NT2/D1 (cell line): ENCODE data around the gene APBA1.

Source experiments
- DNase-seq: peaks from one replicate; pipeline ENCODE4 v3.0.0-alpha.2; 2011; ENCODE audit warnings: low read depth, low spot score
- H3K27me3 ChIP-seq: 2 replicates; pipeline ENCODE4 v1.6.0; 2011; ENCODE audit warnings: mild to moderate bottlenecking; ENCODE audit not compliant: insufficient read length, insufficient read depth
- H3K36me3 ChIP-seq: 2 replicates; pipeline ENCODE4 v1.6.1; 2011; ENCODE audit warnings: mild to moderate bottlenecking, low read length, mixed read lengths; ENCODE audit not compliant: insufficient read depth, insufficient read length
- H3K4me1 ChIP-seq: 2 replicates; pipeline ENCODE4 v1.5.1; 2011; ENCODE audit not compliant: insufficient read depth, insufficient read length
- H3K4me3 ChIP-seq: 2 replicates; pipeline ENCODE4 v1.5.1; 2011; ENCODE audit warnings: low read depth; ENCODE audit not compliant: insufficient read length
- H3K9ac ChIP-seq: 2 replicates; pipeline ENCODE4 v1.6.0; 2011; ENCODE audit warnings: low read depth; ENCODE audit not compliant: insufficient read length
- H3K9me3 ChIP-seq: 2 replicates; pipeline ENCODE4 v1.5.1; 2011; ENCODE audit warnings: mild to moderate bottlenecking, low read length; ENCODE audit not compliant: insufficient read depth
- SUZ12 ChIP-seq: IDR thresholded peaks from 2 replicates; pipeline ENCODE4 v1.6.1; 2011; ENCODE audit not compliant: insufficient read length, insufficient read depth; ENCODE audit errors: extremely low read depth
- YY1 ChIP-seq: IDR thresholded peaks from 2 replicates; pipeline ENCODE4 v1.6.1; 2011; ENCODE audit not compliant: insufficient read length, insufficient read depth
- ZNF274 ChIP-seq: IDR thresholded peaks from 2 replicates; pipeline ENCODE4 v1.6.1; 2011; ENCODE audit warnings: mild to moderate bottlenecking, low read depth, low read length

Gene APBA1

DNA sequence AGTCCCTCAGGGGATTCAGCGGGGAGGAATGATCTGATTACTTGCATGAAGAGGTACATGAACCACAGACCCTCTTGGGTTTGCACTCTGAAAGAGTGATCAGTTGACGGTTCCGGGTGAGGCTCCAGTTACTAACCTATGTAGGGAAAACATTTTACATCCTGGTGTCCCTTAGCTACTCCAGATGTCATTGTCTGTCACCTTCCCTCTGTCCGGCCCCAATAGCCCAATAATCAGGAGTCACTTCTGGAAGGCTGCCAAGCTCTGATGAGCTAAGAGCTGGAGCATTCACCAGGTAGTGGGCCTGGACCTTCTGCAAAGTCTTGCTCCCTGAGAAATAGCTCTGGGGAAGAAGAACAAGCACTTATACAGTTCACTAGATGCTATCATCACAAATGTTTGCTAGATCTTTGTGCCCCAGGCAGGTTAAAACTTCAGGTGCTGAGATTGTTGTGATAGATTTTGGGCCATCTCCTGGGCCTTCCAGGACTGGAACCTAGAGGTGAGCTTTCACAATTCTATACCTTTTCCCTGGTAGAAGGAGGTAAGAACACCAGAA is 282.7 kb downstream of the APBA1 start:
- no peak for DNase-seq
- peaks cover 25% of the 10 kb centered on the region for H3K36me3 ChIP-seq
- no peak overlapping the region for H3K9ac ChIP-seq
- no peaks in the 10 kb centered on the region for H3K9me3 ChIP-seq
- no peaks in the 10 kb centered on the region for H3K4me1 ChIP-seq
- no peaks in the 10 kb centered on the region for H3K27me3 ChIP-seq
- TF ChIP-seq YY1 (no peak), SUZ12 (no peak), ZNF274 (no peak)
- no peak overlapping the region for H3K4me3 ChIP-seq

DNA sequence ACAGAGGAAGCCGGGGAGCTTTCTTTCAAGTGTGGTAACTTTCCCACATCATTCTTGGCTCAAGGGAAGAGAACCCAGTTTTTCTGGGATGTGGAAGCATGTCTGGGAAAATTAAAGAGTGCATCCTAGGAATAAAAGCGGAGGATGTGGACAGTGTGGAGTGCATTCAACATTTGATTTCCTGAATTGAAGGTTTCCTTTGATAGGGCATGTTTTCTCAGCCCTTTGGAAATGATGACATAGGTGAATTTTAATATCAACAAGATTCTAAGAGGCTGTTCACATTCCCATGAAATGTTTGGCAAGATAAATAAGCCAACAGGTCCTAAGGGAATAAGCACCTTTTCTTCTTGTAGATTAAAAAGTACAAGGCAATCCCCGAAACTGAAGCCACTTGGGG is 283.6 kb downstream of the APBA1 start:
- Histone ChIP-seq H3K36me3 (peaks cover 25% of the 10 kb centered on the region), H3K27me3 (no peaks in the 10 kb centered on the region), H3K4me3 (no peak overlapping the region), H3K9me3 (no peaks in the 10 kb centered on the region), H3K4me1 (no peaks in the 10 kb centered on the region), H3K9ac (no peak overlapping the region)
- TF ChIP-seq ZNF274: no peak
- TF ChIP-seq SUZ12: no peak
- TF ChIP-seq YY1: no peak
- DNase-seq: no peak

DNA sequence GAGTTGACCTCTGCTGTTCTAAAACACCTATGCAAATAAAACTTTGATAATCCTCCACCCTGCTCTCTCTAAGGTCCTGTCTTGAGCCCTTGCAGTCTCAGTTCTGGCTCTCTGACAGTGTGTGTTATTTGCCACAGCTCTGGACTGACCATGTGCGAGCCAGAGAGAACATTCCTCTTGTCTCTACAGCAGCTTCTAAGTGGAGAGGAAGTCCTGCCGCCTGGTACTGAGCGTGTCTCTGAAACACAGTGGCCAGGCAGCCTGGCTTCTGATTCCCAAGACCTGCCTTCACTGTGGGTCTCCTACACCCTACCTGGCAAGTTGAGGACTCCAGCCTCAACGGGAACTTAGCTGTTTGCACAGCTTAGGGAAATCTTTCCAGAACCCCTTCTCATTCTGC is 285.5 kb downstream of the APBA1 start:
- Histone ChIP-seq H3K9ac (no peak overlapping the region), H3K27me3 (no peaks in the 10 kb centered on the region), H3K4me3 (no peak overlapping the region), H3K9me3 (no peaks in the 10 kb centered on the region), H3K4me1 (no peaks in the 10 kb centered on the region), H3K36me3 (peaks cover 19% of the 10 kb centered on the region)
- TF ChIP-seq SUZ12 (no peak), ZNF274 (no peak), YY1 (no peak)
- DNase-seq: no peak

DNA sequence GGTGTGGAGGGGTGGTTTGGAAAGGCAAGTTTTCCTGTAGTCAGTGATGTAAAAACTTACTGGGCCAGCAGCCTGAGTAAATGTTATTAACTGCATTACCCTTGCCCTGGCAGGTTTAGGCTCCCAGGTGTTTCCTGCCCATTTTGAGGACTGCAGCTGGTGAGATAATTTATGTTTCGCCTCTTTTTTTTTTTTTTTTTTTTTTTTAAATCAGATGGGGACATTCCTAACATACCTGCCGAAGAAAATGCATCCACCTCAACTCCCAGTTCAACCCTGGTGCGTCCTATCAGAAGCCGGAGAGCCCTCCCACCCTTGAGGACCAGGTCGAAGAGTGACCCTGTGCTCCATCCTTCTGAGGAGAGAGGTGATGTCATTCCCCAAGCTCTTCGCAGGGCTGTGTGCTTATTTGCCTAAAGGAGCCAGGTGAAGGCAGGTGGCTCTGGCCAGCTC is 286.6 kb downstream of the APBA1 start:
- no peak for DNase-seq
- H3K4me1 ChIP-seq: peaks cover 3% of the 10 kb centered on the region
- peaks cover 16% of the 10 kb centered on the region for H3K36me3 ChIP-seq
- no peaks in the 10 kb centered on the region for H3K27me3 ChIP-seq
- TF ChIP-seq ZNF274: no peak
- TF ChIP-seq YY1: no peak
- TF ChIP-seq SUZ12: no peak
- no peak overlapping the region for H3K4me3 ChIP-seq
- no peaks in the 10 kb centered on the region for H3K9me3 ChIP-seq
- no peak overlapping the region for H3K9ac ChIP-seq

DNA sequence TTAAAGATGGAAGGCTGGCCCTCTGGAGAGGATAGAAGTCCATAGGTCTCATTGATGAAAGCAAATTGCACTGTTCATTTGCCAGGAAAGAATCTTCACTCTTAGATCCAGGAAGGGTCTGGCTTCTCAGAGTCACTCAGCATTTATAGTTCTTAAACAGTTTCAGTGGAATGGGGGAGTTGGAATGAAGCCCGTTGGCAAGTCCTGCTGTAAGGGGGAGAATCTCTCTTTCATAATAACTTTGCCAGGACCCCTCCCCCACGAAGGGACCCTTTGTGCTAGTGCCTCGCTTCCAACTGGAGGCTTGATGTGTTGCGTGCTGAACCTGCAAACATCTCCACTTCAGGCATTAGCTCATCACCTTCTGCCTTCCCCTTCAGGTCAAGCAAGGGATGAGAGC is 290.0 kb downstream of the APBA1 start:
- H3K4me3 ChIP-seq: no peak overlapping the region
- H3K9me3 ChIP-seq: no peaks in the 10 kb centered on the region
- peaks cover 7% of the 10 kb centered on the region for H3K4me1 ChIP-seq
- TF ChIP-seq SUZ12: no peak
- TF ChIP-seq ZNF274: no peak
- no peak for TF ChIP-seq YY1
- H3K27me3 ChIP-seq: no peaks in the 10 kb centered on the region
- H3K9ac ChIP-seq: no peak overlapping the region
- no peak for DNase-seq
- peaks cover 6% of the 10 kb centered on the region for H3K36me3 ChIP-seq

DNA sequence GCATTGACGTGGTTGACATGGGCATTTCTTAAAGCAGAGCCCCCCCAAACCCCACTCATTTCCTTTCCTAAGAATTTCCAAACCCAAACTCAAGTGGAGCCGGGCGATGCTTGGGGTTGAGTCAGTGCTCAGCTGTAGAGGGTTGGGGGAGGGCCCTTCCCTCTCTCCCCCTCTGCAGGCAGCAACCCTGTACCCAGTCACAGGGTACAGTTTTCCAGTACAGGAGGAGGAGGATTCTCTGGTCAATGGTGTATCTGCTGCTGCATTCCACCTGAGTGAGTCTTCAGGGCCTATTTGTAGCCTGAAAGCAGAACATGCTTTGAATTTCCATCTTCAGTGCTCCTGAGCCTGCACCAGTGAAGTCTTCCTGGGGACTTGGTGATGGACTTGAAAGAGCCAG is 291.4 kb downstream of the APBA1 start:
- no peak overlapping the region for H3K4me3 ChIP-seq
- TF ChIP-seq ZNF274 (no peak), YY1 (no peak), SUZ12 (no peak)

DNA sequence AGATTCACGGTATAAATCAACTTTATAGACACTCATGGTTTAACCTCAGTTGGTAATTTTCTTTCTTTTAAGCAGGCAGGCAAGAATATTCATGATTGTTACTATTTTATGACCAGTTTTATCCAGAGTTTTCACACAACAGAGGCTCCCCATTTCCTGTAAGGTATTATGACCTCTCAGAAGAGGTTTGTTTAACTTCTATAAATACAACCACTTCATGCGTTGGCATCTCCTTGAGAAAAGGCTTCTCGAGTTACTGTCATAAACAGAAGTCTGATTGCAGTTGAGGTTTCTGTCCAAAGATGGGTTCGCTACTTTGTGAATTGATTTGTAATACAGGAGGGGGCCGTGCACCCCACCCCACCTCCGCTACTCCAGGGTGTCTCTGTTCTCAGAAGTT is 291.9 kb downstream of the APBA1 start:
- Histone ChIP-seq H3K4me3 (no peak overlapping the region), H3K9ac (no peak overlapping the region), H3K9me3 (no peaks in the 10 kb centered on the region), H3K36me3 (no peaks in the 10 kb centered on the region), H3K4me1 (peaks cover 10% of the 10 kb centered on the region), H3K27me3 (no peaks in the 10 kb centered on the region)
- no peak for TF ChIP-seq YY1
- no peak for TF ChIP-seq ZNF274
- DNase-seq: no peak

More for the DNA sequence above, 291.4 kb downstream of the APBA1 start:
- Histone ChIP-seq H3K27me3 (no peaks in the 10 kb centered on the region), H3K9me3 (no peaks in the 10 kb centered on the region), H3K4me1 (peaks cover 10% of the 10 kb centered on the region), H3K9ac (no peak overlapping the region), H3K36me3 (no peaks in the 10 kb centered on the region)
- DNase-seq: no peak
